ENCODE data around the gene CAP2. TPM values are rescaled to one million over a fixed set of nuclear protein-coding genes. Genes with fewer than 3 reads are reported as not detected.

CAP2 gene
- total and polyA plus RNA-seq, 2 experiments from 2014 or later, result 6.7 to 9.1 TPM

GRCh38 chr6:17427617-17428016, 34.2 kb downstream of the CAP2 start:
- no peaks in the 10 kb centered on the region for H3K79me2 ChIP-seq (replicated peaks; ENCODE audit: insufficient read depth)
- Mint-ChIP-seq H3K36me3 (ENCODE audit: low read depth) (peaks cover 9% of the 10 kb centered on the region; the same call in 1 of the 3 replicates), H3K27me3 (ENCODE audit: insufficient read depth, low read depth, poor library complexity) (no peaks in the 10 kb centered on the region), H3K4me1 (peaks cover 6% of the 10 kb centered on the region; the same call in 2 of the 3 replicates), H3K27ac (0 out of 2 replicates have a peak overlapping the region, but pooled peaks have one; percentile 5), H3K4me3 (no peak overlapping the region), H3K9me3 (no peaks in the 10 kb centered on the region)
- no peak overlapping the region for H3K4me3 ChIP-seq
- no peak for ATAC-seq
- no peaks in the 10 kb centered on the region; the same call in 1 of the 2 replicates for H4K20me1 ChIP-seq (replicated peaks; ENCODE audit: insufficient read depth)
- H3K9me2 ChIP-seq (ENCODE audit: insufficient read depth), result no peaks in the 10 kb centered on the region
- no peaks in the 10 kb centered on the region for H3K27me3 ChIP-seq (ENCODE audit: insufficient read depth)
- H2AFZ ChIP-seq, result no peak overlapping the region
- TF ChIP-seq POLR2AphosphoS5 (IDR thresholded peaks at IDR 0.05; ENCODE audit: low read depth), result no peak
- no peak for TF ChIP-seq JUNB (IDR thresholded peaks at IDR 0.05; ENCODE audit: unreplicated experiment)
- no peak for TF ChIP-seq CREB1 (CRISPR knock-in tag; IDR thresholded peaks at IDR 0.05; ENCODE audit: low read depth)
- TF ChIP-seq NANOG (IDR thresholded peaks at IDR 0.05; ENCODE audit: borderline replicate concordance), result no peak
- no peak for TF ChIP-seq ZNF331 (CRISPR knock-in tag; IDR thresholded peaks at IDR 0.05; ENCODE audit: low read depth)
- TF ChIP-seq EZH2 (IDR thresholded peaks at IDR 0.05; ENCODE audit: low read depth, unreplicated experiment), result no peak
- no peak for TF ChIP-seq REST (IDR thresholded peaks at IDR 0.05; ENCODE audit: unreplicated experiment)
- TF ChIP-seq CTCF (conservative IDR thresholded peaks at IDR 0.05; ENCODE audit: low read depth in 2 of 2), result no peak
- no peak for TF ChIP-seq ZNF462 (CRISPR knock-in tag; IDR thresholded peaks at IDR 0.05)
- TF ChIP-seq STAT1 (IDR thresholded peaks at IDR 0.05; ENCODE audit: unreplicated experiment), result no peak
- TF ChIP-seq EZH2phosphoT487 (IDR thresholded peaks at IDR 0.05; ENCODE audit: unreplicated experiment), result no peak
- TF ChIP-seq ETS1 (IDR thresholded peaks at IDR 0.05), result no peak
- TF ChIP-seq ZNF114 (CRISPR knock-in tag; IDR thresholded peaks at IDR 0.05), result no peak
- H3K4me1 ChIP-seq (ENCODE audit: insufficient read depth), result no peaks in the 10 kb centered on the region
- no peaks in the 10 kb centered on the region for H3F3A ChIP-seq (replicated peaks; ENCODE audit: low read depth)
- no peak overlapping the region for H3K4me2 ChIP-seq
- no peak for DNase-seq (ENCODE audit: low spot score)
- H3K36me3 ChIP-seq (ENCODE audit: insufficient read depth), result no peaks in the 10 kb centered on the region
- no peak overlapping the region for H3K27ac ChIP-seq (ENCODE audit: low read depth)

Measured in GM23338 (cell line).